GM13977 (cell line): ENCODE measurements around the gene STKLD1.
A peak's percentile ranks its signal among the peaks of the same experiment; 100 is the strongest.
"Not testable (repeated sequence)": the region's sequence is repeated elsewhere in the genome, so short reads cannot be mapped to it uniquely, and the experiment has no call there.

Experiments
- DNase-seq: peaks from one replicate; pipeline ENCODE4 v3.0.0; 2012; ENCODE audit warnings: low spot score
- CTCF ChIP-seq: IDR thresholded peaks from 2 replicates; pipeline ENCODE4 v1.5.1; 2012; ENCODE audit warnings: mild to moderate bottlenecking, control low read depth; ENCODE audit not compliant: insufficient read depth; ENCODE audit errors: extremely low read depth, missing control alignments
- in situ Hi-C: fragments of 300-500 bp; cut with MboI; formaldehyde crosslinking; loops from one replicate; pipeline ENCODE4 v1.12.0; 2022; ENCODE audit warnings: low sequenced_read_pairs, low pct_unique_long_range_greater_than_20kb, mixed read lengths, inconsistent platforms; ENCODE audit not compliant: unreplicated experiment

Gene STKLD1

GRCh38 chr9:133332381-133332730 lies 43.8 kb upstream of the STKLD1 start:
- no peak for DNase-seq
- no peak for TF ChIP-seq CTCF
- in situ Hi-C loops = no loop called here

- no peak for DNase-seq
- no peak for TF ChIP-seq CTCF
- in situ Hi-C loops = no loop called here
Observed at GRCh38 chr9:133333011-133333410, 43.2 kb upstream of the STKLD1 start.

GRCh38 chr9:133333566-133333965 lies 42.6 kb upstream of the STKLD1 start:
- in situ Hi-C loops = no loop called here
- DNase-seq = no peak
- TF ChIP-seq CTCF = no peak

GRCh38 chr9:133334161-133334560 lies 42.0 kb upstream of the STKLD1 start:
- TF ChIP-seq CTCF = no peak
- in situ Hi-C loops = no loop called here
- DNase-seq = no peak

- DNase-seq, in situ Hi-C loops: not testable (repeated sequence)
Observed at GRCh38 chr9:133334888-133335287, 41.3 kb upstream of the STKLD1 start.

- peak; percentile 93 for DNase-seq
- no peak for TF ChIP-seq CTCF
- in situ Hi-C loops = no loop called here
Observed at GRCh38 chr9:133335924-133336811, 40.0 kb upstream of the STKLD1 start, which contains the start of gene SURF6. Gene SURF6, minus strand, starts transcription at chr9:133336188. Its CDS starts 56 bp downstream, at chr9:133336132.

GRCh38 chr9:133339641-133340040 lies 36.5 kb upstream of the STKLD1 start:
- TF ChIP-seq CTCF = no peak
- in situ Hi-C loops = no loop called here
- DNase-seq = no peak
